ENCODE measurements around the gene EEF2. TPM values are rescaled to one million over a fixed set of nuclear protein-coding genes. Genes with fewer than 3 reads are reported as not detected.

EEF2 gene
- total RNA-seq, 1 experiment from 2014 or later: 1,742 TPM

GRCh38 chr19:3995607-3996006 is 10.3 kb upstream of the EEF2 start:
- TF ChIP-seq EZH2 (IDR thresholded peaks at IDR 0.05; ENCODE audit: low read depth) (no peak), CTCF (conservative IDR thresholded peaks at IDR 0.05) (no peak)
- BruUV-seq (replicated peaks): no TSS peak
- H3K4me1 ChIP-seq (replicated peaks; ENCODE audit: insufficient read depth): no peaks in the 10 kb centered on the region
- ChIA-PET CTCF (no interaction called here), POLR2A (ENCODE audit: unreplicated experiment) (no interaction called here)
- peak in 1 of 2 experiments; percentile 34 for DNase-seq
- H4K20me1 ChIP-seq (ENCODE audit: insufficient read depth): no peaks in the 10 kb centered on the region
- H3F3A ChIP-seq (ENCODE audit: insufficient read depth, low read depth): no peaks in the 10 kb centered on the region
- intact Hi-C loops (cut with micrococcal nuclease; ENCODE audit: unreplicated experiment): no loop called here
- H2AFZ ChIP-seq: no peak overlapping the region
- H3K79me2 ChIP-seq (ENCODE audit: low read depth): no peaks in the 10 kb centered on the region
- no peaks in the 10 kb centered on the region for H3K36me3 ChIP-seq (ENCODE audit: low read depth)
- H3K27ac ChIP-seq: no peak overlapping the region
- no peaks in the 10 kb centered on the region for H3K9me3 ChIP-seq (ENCODE audit: insufficient read depth, low read depth)
- no peaks in the 10 kb centered on the region for H3K9me2 ChIP-seq (ENCODE audit: insufficient read depth)
- H3K4me3 ChIP-seq: no peak overlapping the region
- no peak overlapping the region for H3K4me2 ChIP-seq
- H3K27me3 ChIP-seq (ENCODE audit: insufficient read depth, low read depth): no peaks in the 10 kb centered on the region

- Histone ChIP-seq H2AFZ (peak overlapping the region; percentile 81), H3K9me3 (ENCODE audit: insufficient read depth, low read depth) (no peaks in the 10 kb centered on the region), H3K27me3 (ENCODE audit: insufficient read depth, low read depth) (no peaks in the 10 kb centered on the region), H4K20me1 (ENCODE audit: insufficient read depth) (no peaks in the 10 kb centered on the region), H3K4me3 (no peak overlapping the region), H3K79me2 (ENCODE audit: low read depth) (no peaks in the 10 kb centered on the region), H3K9me2 (ENCODE audit: insufficient read depth) (no peaks in the 10 kb centered on the region), H3K4me2 (peak overlapping the region; percentile 61), H3K27ac (no peak overlapping the region), H3K36me3 (ENCODE audit: low read depth) (no peaks in the 10 kb centered on the region), H3F3A (ENCODE audit: insufficient read depth, low read depth) (peaks cover 22% of the 10 kb centered on the region), H3K4me1 (replicated peaks; ENCODE audit: insufficient read depth) (peaks cover 12% of the 10 kb centered on the region; the same call in 1 of the 2 replicates)
- ChIA-PET POLR2A (ENCODE audit: unreplicated experiment) (no interaction called here), CTCF (no interaction called here)
- intact Hi-C loops (cut with micrococcal nuclease; ENCODE audit: unreplicated experiment): no loop called here
- TF ChIP-seq EZH2 (IDR thresholded peaks at IDR 0.05; ENCODE audit: low read depth): no peak
- no peak for TF ChIP-seq CTCF (conservative IDR thresholded peaks at IDR 0.05)
- no peak for DNase-seq
- BruUV-seq (replicated peaks): no TSS peak
Measured at GRCh38 chr19:3990815-3991117, 5.5 kb upstream of the EEF2 start.

GRCh38 chr19:3987619-3988371 is 2.5 kb upstream of the EEF2 start:
- intact Hi-C loops (cut with micrococcal nuclease; ENCODE audit: unreplicated experiment): loop anchor here (2.0 to 5.0 kb wide), 4 partner anchors 19 to 390 kb away; no protein-coding TSS in a partner anchor
- TF ChIP-seq EZH2 (IDR thresholded peaks at IDR 0.05; ENCODE audit: low read depth) (no peak), CTCF (conservative IDR thresholded peaks at IDR 0.05) (peak; percentile 75)
- Histone ChIP-seq H3K9me3 (ENCODE audit: insufficient read depth, low read depth) (no peaks in the 10 kb centered on the region), H3K79me2 (ENCODE audit: low read depth) (peaks cover 25% of the 10 kb centered on the region), H3K4me3 (peak overlapping the region; percentile 91; the same call in 1 of the 2 replicates), H3K9me2 (ENCODE audit: insufficient read depth) (no peaks in the 10 kb centered on the region), H3K4me2 (peak overlapping the region; percentile 89), H3K4me1 (replicated peaks; ENCODE audit: insufficient read depth) (peaks cover 23% of the 10 kb centered on the region), H4K20me1 (ENCODE audit: insufficient read depth) (peaks cover 21% of the 10 kb centered on the region), H3K27ac (no peak overlapping the region), H3K27me3 (ENCODE audit: insufficient read depth, low read depth) (no peaks in the 10 kb centered on the region), H3F3A (ENCODE audit: insufficient read depth, low read depth) (peaks cover 44% of the 10 kb centered on the region), H3K36me3 (ENCODE audit: low read depth) (peaks cover 14% of the 10 kb centered on the region; the same call in 1 of the 2 replicates), H2AFZ (peak overlapping the region; percentile 70; the same call in 1 of the 2 replicates)
- DNase-seq: peak; percentile 64 to 78
- CTCF ChIA-PET: interaction anchor here (0.6 to 1.1 kb wide), 11 partner anchors 9 to 1388 kb away, joined by 3 to 19 read pairs (median 6); partner anchors contain the start of gene ZBTB7A
- BruUV-seq (replicated peaks): no TSS peak
- POLR2A ChIA-PET (ENCODE audit: unreplicated experiment): interaction anchor here (0.5 to 0.9 kb wide), 5 partner anchors 17 to 363 kb away, joined by 3 to 40 read pairs (median 4); partner anchors contain the start of genes DAPK3 and MPND

Measured in PC-9 (cell line).